GM18508 (cell line): Measurements from ENCODE around the gene HYAL3.
"Not testable (repeated sequence)": the region's sequence is repeated elsewhere in the genome, so short reads cannot be mapped to it uniquely, and the experiment has no call there.

Experiments used
- ATAC-seq: cut with Tn5 transposase; IDR thresholded peaks from one replicate; pipeline ENCODE4 v1.9.1; 2021; ENCODE audit warnings: moderate number of reproducible peaks; ENCODE audit not compliant: insufficient read depth, unreplicated experiment

Gene HYAL3

DNA sequence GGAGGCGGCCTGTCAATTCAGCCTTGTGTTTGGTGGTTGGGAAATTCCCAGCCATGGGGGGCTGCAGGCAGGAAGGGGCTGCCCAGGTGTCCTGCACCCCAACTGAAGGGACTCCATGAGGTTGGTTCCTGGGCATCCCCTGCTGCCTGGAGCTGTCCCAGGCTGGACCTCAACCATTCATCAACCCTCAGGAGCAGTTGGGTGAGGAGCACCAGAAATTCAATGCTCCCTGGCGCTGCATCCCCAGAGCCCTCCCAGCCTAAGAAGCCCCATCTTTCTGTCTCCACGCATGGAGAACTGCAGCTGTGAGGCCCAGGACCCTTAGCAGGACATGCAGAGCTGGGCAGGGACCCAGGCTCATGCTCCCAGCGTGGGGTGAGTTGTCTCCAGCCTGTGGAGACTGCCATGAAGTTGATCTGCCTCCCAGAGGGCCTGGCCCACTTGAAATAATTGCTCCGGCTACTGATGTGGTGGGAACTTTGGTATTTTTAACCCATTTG is 38.2 kb downstream of the HYAL3 start:
- ATAC-seq: no peak

DNA sequence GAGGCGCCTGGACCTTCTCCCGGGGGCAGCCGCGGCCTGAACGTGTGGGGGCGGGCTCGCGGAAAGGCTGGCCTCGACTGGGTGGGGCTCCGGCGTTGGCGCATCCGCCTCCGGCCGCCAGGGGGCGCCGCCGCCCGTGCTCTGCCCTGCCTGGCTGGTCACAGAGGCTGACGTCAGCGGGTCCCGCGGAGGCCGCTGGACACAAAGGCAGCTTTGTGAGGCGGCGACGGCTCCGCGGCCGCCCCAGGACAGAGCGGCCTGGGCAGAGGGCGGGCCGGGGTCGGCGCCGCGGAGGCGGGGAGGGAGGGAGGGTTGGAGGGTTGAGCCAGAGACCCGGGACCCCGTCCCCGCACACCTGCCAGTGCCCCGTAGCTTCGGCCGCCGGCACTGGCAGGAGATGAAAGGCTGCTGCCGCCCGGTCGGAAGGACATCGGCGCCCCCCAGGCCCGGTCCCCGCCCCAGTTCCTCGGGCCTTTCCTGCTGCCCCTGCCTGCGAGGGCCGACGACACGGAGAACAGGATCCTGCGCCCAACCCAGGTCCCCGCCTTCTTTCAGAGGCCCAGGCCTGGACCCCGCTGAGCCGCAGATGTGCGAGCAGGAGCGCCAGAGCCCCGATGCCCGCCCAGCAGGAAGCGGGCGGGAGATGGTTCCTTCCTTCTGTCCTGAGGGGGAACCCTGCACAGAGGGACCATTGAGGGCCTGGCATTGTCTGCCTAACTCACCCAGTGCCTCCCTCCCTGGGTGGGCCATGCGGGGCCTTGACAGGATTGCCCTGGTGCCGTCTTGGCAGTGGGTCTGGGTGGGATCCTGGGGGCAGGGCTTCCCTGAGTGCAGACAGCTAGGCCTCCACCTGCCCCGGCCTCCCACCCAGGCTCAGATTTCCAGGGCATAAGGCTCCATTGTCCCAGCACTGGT is 38.9 kb downstream of the HYAL3 start:
- no peak for ATAC-seq

DNA sequence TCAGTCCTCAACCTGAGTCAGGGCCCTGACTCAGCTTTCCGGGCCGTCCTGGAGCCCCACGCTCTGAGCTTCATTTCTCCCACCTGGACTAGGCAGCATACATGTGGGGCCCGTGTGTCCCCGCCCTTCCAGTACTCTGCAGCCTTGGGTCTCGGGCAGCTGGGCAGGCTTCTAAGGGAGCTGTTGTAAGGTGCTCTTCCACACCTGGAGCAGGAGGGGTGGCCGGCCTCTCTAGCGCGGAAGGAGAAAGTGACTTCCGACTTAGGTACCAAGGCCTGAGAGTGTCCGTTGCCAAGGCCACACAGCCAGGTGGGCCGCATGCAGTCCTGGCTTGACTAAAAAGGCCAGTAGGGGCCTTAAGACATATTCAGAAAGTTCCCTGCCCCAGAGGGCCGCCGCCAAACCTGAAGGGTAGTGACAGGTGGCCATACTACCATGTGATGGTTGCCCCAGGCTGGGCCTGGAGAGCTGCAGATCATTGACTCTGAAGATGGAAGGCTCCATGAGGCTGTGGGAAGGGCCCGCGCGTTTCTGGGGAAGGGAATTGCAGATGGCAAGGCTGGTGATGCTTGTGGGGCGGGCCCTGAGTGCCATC is 39.7 kb downstream of the HYAL3 start:
- no peak for ATAC-seq

DNA sequence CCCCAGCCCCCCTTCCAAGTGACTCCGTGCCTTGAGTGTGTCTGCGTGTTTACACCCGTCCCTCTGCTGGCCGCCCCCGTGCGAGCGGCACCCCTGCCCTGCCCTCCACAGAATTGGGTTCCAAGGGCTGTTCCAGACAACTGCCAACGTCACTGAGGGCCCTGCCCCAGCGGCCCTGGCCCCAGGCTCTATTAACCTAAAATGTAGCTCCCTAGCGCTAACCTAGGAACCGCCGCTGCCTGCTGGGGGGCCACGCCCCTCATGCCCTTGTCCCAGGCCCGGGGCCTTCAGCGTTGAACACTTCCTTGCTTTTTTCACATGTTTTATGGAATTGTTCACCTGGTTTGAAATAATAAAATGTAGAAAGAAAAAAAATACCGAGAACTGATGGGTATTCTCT is 40.2 kb downstream of the HYAL3 start:
- ATAC-seq: no peak

GRCh38 chr3:50258029-50258680 is 41.0 kb downstream of the HYAL3 start:
- ATAC-seq: no peak

GRCh38 chr3:50256978-50257890 is 42.0 kb downstream of the HYAL3 start:
- no peak for ATAC-seq

- no peak for ATAC-seq
These were observed 44.0 kb downstream of the HYAL3 start for GRCh38 chr3:50255251-50255615.

- no peak for ATAC-seq
These were observed 44.5 kb downstream of the HYAL3 start for GRCh38 chr3:50254577-50255250.

DNA sequence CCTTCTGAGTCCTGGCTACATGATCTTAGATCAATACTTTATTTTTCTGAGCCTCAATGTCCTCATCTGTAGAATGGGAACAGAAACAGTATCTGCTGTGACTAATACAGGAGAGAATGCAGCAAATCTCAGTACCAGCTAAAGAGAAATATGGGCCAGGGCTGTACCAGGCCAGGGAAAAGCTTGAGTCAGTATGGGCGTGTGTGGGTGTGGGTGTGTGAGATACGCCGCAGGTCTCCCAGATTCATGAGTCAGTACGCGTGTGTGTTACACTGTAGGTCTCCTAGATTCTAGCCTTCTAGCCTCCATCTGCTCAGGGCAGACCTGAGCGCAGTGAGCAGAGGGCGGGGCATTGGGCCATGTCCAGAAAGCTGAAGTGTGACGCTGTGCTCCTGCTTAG is 48.0 kb downstream of the HYAL3 start:
- ATAC-seq: no peak

GRCh38 chr3:50250514-50250913 is 48.7 kb downstream of the HYAL3 start:
- ATAC-seq: no peak

DNA sequence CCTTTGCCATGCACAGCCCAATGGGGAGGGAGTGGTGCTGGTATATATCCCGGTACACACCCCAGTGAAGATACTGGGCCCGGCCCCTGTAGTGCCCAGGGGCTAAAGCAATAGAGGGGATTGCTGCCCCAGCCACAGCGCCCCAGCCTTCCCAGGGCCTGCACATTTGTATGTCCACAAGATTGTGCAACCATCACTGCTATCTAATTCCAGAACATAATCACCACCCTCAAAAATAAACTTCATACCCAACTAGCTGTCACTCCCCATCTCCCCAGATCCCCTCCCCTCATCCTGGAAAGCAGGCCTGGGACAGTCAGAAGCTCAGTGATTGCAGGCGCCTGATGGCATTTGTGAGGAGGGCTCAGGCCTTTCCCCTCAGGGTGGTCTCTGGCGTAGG is 49.7 kb downstream of the HYAL3 start:
- ATAC-seq: no peak

GRCh38 chr3:50248387-50248786 is 50.8 kb downstream of the HYAL3 start:
- no peak for ATAC-seq

DNA sequence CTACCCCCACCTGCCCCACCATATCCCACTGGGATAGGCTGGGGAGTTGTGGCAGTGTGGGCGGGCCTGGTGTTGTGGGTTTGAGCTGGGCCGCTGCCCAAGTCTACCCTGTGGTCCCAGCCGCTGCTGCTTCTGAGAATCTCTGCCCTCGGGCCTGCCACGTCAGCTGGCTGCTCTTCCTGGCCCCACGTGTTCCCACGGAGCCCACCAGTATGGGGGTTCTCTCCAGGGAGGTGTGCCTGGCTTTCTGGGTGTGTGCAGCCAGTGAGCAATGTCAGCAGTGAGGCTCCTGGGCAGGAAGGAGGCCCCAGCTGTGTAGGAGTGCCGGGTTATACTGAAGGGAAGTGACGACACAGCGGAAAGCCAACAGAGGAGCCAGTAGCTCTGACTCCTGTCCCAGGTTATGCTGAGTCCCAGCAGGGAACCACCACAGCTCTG is 52.7 kb downstream of the HYAL3 start:
- no peak for ATAC-seq

DNA sequence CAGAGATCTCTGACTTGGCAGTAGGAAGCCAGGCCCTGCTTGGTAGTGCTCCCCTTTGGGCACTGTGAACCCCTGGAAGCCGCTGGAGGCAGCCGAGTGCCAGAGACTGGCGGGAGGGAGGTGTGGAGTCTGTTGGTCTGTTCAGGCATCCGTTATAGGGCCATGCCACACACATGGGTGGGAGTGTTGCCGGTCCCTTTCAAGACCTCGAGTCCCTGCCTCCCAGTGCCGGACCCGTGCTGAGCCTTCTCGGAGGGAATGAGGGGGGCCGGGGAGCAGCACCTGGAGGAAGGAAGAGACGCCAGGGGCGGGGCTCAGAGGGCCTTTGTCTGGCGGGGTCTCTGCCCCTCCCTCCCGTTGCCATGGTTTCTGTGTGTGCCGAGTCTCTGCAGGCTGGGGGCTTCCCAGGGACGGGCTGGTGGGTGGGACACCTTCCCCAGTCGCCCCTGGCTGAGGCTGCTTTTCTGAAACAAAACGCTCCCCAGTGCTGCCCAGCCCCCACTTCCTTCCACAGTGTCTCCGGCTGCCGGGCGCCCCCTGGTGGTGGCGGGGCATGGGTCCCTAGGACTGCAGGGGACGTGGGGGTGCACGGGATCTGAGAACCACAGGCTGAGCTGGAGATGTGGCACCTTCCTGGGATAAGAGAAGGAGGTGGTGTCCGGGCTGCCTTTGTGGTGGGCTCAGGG is 53.2 kb downstream of the HYAL3 start:
- ATAC-seq: no peak

- no peak for ATAC-seq
These were observed 53.9 kb downstream of the HYAL3 start for GRCh38 chr3:50245251-50245745.

GRCh38 chr3:50244813-50245212 is 54.4 kb downstream of the HYAL3 start:
- ATAC-seq: not testable (repeated sequence)

DNA sequence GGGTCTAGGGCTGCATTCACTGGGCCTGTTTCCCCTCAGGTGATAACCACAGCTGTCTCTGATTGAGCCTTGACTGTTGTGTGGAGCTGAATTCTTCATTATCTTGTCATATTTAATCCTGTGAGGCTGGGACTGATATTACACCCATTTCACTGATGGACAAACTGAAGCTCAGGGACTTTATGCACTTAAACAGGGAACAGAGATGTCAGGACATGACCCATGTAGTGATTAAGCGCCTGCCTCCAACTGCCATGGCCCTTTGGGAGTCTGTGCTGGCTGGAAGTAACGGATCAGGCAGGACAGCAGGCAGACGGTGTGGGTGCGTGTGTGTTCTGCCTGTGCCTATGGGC is 55.7 kb downstream of the HYAL3 start:
- no peak for ATAC-seq

DNA sequence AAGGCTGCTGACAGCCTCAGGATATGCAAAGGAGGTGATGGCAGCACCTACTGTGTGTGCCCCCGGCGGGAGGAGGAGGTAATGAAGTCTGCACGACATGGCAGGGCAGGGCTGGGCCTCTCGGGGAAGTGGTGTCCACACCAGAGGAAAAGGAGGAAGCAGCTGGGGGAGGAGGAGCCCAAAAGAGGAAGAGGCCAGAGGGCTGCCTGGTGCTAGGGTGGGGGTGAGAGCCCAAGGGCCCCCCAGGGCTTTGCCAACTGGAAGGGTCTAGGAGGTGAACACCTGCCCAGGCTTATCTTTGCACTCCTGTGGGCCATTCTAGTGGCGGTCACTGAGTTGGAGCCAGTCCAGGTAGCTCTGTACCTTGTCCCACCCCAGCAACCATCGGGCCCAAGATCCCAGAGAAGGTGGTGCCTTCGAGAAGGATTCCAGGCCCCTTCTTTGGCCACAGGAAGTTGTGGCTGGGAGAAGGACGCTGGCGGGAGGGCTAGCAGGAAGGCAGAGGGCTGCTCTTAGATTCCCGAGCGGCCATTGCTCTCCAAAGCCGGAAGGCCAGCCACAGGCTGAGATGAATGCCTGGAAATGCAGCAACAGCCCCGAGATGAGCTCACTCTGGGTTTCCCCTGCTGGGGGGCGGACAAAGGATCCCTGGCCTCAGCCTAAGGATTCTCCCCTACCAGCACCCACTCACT is 56.2 kb downstream of the HYAL3 start:
- ATAC-seq: no peak
